ENCODE data around the gene VSIG10L. TPM values are rescaled to one million over a fixed set of nuclear protein-coding genes. Genes with fewer than 3 reads are reported as not detected.
A peak's percentile ranks its signal among the peaks of the same experiment; 100 is the strongest.

The VSIG10L gene
- total RNA-seq = 0.51 TPM
- long read RNA-seq = 0 reads

GRCh38 chr19:51341976-51342580 is at the start of gene VSIG10L:
TSS of gene VSIG10L (minus strand) at chr19:51342139. CDS start at chr19:51342124, 15 bp downstream.
- no peak for DNase-seq (ENCODE audit: missing footprints)
- no peak for ATAC-seq
- intact Hi-C loops (cut with DNase I) = no loop called here

- DNase-seq (ENCODE audit: missing footprints) = no peak
- ATAC-seq = no peak
- intact Hi-C loops (cut with DNase I) = no loop called here
Observed at GRCh38 chr19:51391073-51391611, 49.2 kb upstream of the VSIG10L start.

GRCh38 chr19:51389143-51389542 is 47.2 kb upstream of the VSIG10L start:
- no peak for ATAC-seq
- intact Hi-C loops (cut with DNase I) = no loop called here
- no peak for DNase-seq (ENCODE audit: missing footprints)

GRCh38 chr19:51387924-51388389 is 46.0 kb upstream of the VSIG10L start, which contains the start of gene LIM2:
TSS of gene LIM2 (minus strand) at chr19:51387974. CDS start at chr19:51387443, 531 bp downstream.
- DNase-seq (ENCODE audit: missing footprints) (no peak), ATAC-seq (no peak)
- intact Hi-C loops (cut with DNase I) = no loop called here

- ATAC-seq = no peak
- intact Hi-C loops (cut with DNase I) = no loop called here
- DNase-seq (ENCODE audit: missing footprints) = no peak
Observed at GRCh38 chr19:51386882-51387520, 45.1 kb upstream of the VSIG10L start.

- DNase-seq (ENCODE audit: missing footprints) (no peak), ATAC-seq (no peak)
- intact Hi-C loops (cut with DNase I) = no loop called here
Observed at GRCh38 chr19:51382004-51382403, 40.1 kb upstream of the VSIG10L start.

- no peak for DNase-seq (ENCODE audit: missing footprints)
- no peak for ATAC-seq
Observed at GRCh38 chr19:51380379-51380778, 38.4 kb upstream of the VSIG10L start.

GRCh38 chr19:51377422-51377821 is 35.5 kb upstream of the VSIG10L start:
- ATAC-seq = no peak
- DNase-seq (ENCODE audit: missing footprints) = no peak
- intact Hi-C loops (cut with DNase I) = no loop called here

More at GRCh38 chr19:51380379-51380778, 38.4 kb upstream of the VSIG10L start:
- intact Hi-C loops (cut with DNase I) = no loop called here

- no peak for ATAC-seq
- intact Hi-C loops (cut with DNase I) = no loop called here
- no peak for DNase-seq (ENCODE audit: missing footprints)
Observed at GRCh38 chr19:51375504-51376221, 33.7 kb upstream of the VSIG10L start.

- intact Hi-C loops (cut with DNase I) = no loop called here
- DNase-seq (ENCODE audit: missing footprints) (no peak), ATAC-seq (no peak)
Observed at GRCh38 chr19:51372649-51373504, 30.9 kb upstream of the VSIG10L start, which contains the start of gene NKG7. TSS of gene NKG7 (minus strand) at chr19:51372654. CDS start at chr19:51372535, 119 bp downstream.

GRCh38 chr19:51372021-51372648 is 30.2 kb upstream of the VSIG10L start:
- ATAC-seq (no peak), DNase-seq (ENCODE audit: missing footprints) (no peak)
- intact Hi-C loops (cut with DNase I) = no loop called here

GRCh38 chr19:51371186-51371690 is 29.3 kb upstream of the VSIG10L start:
- intact Hi-C loops (cut with DNase I) = no loop called here
- DNase-seq (ENCODE audit: missing footprints) (no peak), ATAC-seq (no peak)

GRCh38 chr19:51370230-51370629 is 28.3 kb upstream of the VSIG10L start:
- ATAC-seq = no peak
- intact Hi-C loops (cut with DNase I) = no loop called here
- no peak for DNase-seq (ENCODE audit: missing footprints)

GRCh38 chr19:51368366-51369282 is 26.7 kb upstream of the VSIG10L start, which contains the start of gene CLDND2:
TSS of gene CLDND2 (minus strand) at chr19:51369003. CDS start at chr19:51368577, 426 bp downstream.
- no peak for ATAC-seq
- no peak for DNase-seq (ENCODE audit: missing footprints)
- intact Hi-C loops (cut with DNase I) = loop anchor here (5.0 kb wide), 1 partner anchor 204 kb away; the partner anchor contains the start of gene ZNF175

GRCh38 chr19:51367565-51368365 is 25.8 kb upstream of the VSIG10L start:
- ATAC-seq (peak; percentile 94), DNase-seq (ENCODE audit: missing footprints) (peak; percentile 100)
- intact Hi-C loops (cut with DNase I) = loop anchor here (1.0 to 5.0 kb wide), 5 partner anchors 27 to 433 kb away; partner anchors contain the start of gene ZNF175

- intact Hi-C loops (cut with DNase I) = loop anchor here (1.0 to 5.0 kb wide), 5 partner anchors 27 to 434 kb away; partner anchors contain the start of gene ZNF175
- DNase-seq (ENCODE audit: missing footprints) (no peak), ATAC-seq (no peak)
Observed at GRCh38 chr19:51367255-51367564, 25.3 kb upstream of the VSIG10L start.

Data from Right ventricle myocardium inferior (tissue), 1 donor.